ENCODE results near the gene KCTD2.

Gene KCTD2

DNA sequence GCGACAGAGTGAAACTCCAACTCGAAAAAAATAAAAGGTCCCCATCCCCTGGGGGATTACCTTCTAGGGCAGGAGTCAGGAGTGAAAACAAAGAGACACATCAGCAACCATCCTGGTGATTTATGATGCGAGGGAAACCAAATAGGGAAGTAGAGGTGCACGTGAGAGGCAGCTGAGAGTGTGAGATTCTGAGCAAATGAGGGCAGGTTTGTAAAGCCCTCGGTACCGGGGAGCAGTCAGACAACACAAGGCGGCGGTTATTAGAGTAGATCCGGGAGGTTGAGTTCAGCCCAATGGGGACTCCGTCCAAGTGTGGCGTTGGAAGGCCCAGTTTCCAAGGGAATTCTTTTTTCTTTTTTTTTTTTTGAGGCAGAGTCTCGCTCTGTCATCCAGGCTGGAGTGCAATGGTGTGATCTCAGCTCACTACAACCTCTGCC, 55.4 kb downstream of the KCTD2 start:
- no peak for DNase-seq

DNA sequence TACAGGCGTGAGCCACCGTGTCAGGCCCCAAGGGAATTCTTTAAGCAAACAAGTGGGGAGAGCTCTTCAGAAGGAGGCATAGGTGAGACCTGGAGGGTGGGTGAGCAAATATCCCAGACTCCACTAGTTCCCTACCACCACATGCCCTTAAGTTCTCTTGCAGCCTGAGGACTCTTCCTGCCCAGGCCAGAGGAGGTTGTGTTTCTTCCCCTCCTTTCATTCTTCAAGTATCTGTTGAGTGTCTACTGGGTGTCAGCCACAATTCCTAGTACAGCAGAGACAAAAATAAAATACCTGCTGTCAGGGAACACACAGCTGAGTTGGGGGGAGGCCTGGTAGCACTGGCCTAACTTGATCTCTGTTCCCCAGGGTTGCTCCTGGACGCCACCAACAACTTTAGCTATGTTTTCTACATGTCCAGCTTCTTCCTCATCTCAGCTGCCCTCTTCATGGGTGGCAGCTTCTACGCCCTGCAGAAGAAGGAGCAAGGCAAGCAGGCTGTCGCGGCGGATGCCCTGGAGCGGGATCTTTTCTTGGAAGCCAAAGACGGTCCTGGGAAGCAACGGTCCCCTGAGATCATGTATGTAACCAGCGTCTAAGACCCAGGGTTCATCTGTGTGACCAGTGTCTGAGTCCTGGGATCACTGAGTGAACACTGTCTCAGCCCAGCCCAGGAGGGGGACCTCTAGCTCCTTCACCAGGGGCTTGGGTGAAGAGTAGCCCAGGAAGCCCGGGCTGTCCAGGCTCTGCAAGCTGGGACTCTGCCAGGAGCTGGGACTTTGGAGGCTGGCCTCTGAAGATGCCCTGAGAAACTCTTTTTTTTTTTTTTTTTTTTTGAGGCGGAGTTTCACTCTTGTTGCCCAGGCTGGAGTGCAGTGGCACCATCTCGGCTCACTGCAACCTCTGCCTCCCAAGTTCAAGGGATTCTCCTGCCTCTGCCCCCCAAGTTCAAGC, 56.9 kb downstream of the KCTD2 start:
- no peak for DNase-seq

DNA sequence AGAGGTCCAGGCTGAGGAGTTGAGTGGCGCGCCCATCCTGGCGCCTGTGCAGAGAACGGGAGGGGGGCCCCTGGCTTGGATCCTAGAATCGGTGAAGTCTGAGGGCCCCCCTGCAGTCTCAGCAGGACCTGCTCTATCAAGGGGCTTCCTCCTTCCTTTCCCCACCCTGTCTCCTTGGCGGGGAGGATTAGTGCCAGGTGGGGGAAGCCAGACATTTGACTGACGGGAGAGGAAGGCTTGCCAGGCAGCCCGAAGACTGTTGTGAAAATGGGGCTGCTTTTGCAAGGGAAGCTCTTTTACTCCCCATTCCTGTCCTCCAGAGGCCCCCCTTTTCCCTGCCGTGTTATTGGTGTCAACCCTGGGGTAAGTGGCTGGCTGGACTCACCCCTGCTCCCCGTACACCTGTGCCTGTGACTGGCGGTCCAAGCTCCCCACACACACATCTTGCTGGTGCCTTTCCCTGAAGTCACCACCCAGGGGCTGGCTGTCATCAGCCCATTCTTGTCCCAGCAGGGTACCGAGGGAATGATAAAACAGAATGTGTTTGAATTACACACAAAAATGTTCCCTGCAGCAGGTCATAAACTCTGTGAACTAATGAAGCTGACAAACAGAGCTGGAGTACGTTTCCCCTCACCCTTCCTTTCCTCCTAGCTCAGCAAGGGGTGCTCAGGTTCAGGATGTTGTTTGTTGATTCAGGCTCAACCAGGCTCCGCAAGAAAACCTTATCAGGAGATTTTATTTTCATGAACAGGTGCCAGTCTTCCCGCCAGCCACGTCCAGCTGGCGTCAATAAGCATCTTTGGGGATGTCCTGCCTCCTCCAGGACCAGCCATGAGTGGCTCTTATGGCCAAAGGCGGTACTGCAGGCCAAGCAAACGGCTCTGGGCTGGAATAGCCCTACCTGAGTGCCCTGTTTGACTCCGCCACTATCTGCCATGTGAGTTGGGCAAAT, 58.4 kb downstream of the KCTD2 start:
- DNase-seq: peak; percentile 70

DNA sequence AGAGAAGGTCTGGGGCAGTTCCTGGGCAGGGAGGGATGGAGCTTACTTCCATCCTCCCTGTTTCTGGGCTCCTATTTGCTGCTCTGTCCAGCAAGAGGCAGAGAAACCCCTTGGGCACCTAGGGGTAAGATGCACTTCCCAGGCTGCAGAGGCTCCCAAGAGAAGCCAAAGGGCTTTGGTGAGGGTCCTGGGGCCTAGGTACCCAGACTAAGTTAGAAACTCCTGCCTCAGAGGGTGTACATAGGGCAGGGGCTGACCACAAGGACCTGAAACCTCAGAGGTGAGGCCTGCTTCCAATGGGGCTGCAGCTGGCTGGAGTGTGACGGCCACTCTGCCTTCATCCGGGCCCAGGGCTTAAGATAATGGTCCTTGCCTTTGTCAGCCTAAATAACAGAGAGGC, 61.2 kb downstream of the KCTD2 start:
- no peak for DNase-seq

DNA sequence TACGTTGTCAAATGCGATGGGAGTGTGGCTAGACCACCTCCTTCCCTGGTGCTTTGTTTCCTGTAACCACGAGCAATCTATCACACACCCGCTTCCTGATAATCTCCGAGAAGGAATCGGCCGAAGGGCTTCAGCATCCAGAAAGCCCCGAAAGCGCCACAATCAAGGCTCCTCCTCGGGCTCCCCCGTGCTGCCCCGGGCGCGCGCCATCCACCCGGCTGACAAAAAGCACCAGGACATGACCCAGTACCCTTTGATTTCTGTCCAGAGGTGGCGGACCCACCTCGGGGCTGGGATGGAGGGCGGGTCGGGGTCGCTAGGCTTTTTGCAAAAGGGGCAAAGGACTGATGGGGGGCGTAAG, 62.0 kb downstream of the KCTD2 start:
- no peak for DNase-seq

DNA sequence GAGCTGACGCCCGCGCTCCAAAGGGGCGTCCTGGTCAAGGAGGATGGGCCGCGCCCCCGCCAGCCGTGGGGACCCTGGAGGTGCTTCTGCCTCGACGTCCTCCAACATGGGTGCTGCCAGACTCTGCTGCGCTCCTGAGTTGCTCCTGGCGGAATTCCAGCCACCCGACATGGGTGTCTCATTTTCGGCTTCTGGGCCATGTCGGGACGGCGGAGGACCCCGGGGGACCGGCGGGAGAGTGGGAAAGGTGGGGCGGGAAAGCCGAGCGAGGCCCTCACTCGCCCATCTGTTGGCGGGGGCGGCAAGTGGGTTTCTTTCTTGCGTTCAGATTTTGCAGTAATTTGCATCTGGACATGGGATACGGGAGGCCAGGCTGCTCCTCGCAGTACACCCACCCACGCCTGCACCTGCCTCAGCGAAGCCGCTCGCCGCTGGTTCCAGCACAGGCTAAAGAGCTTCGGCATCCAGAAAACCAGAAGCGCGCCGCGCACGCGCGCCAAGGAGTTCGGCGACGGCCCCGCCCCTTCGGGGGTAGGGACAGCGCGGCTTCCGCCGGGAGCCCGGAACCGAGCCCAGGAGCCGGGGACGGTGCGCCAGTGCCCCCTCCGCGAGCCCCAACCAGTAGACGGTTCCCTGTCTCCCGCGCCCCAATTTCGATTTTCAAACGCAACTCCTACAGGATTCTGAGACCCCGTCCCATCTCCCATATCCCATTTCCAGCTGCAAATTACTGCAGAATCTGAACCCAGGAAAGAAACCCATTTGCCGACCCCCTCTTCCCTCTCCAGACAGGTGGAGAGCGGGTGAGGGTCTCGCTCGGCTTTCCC, 62.6 kb downstream of the KCTD2 start, which contains the start of gene ARMC7:
Gene ARMC7 (plus strand): TSS at position 563 of the 827 bp plus-strand sequence. CDS start 320 bp downstream, outside the sequence.
- DNase-seq: peak; percentile 91

DNA sequence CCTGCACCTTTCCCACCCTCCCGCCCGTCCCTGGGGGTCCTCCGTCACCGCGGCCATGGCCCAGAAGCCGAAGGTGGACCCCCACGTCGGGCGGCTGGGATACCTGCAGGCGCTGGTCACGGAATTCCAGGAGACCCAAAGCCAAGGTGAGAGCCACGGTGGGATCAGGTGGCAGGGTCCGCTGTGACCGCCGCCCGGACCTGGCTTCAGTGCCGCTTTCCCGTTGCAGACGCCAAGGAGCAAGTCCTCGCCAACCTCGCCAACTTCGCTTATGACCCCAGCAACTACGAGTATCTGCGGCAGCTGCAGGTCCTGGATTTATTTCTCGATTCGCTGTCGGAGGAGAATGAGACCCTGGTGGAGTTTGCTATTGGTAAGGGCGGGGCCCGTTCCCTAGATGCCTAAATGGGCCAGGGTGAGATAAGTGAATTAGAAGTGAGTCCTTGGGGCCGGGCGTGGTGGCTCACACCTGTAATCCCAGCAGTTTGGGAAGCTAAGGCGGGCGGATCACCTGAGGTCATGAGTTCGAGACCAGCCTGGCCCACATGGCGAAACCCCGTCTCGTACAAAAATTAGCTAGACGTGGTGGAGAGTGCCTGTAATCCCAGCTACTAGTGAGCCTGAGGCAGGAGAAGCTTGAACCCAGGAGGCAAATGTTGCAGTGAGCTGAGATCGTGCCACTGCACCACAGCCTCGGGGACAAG, 63.4 kb downstream of the KCTD2 start:
- DNase-seq: no peak

DNA sequence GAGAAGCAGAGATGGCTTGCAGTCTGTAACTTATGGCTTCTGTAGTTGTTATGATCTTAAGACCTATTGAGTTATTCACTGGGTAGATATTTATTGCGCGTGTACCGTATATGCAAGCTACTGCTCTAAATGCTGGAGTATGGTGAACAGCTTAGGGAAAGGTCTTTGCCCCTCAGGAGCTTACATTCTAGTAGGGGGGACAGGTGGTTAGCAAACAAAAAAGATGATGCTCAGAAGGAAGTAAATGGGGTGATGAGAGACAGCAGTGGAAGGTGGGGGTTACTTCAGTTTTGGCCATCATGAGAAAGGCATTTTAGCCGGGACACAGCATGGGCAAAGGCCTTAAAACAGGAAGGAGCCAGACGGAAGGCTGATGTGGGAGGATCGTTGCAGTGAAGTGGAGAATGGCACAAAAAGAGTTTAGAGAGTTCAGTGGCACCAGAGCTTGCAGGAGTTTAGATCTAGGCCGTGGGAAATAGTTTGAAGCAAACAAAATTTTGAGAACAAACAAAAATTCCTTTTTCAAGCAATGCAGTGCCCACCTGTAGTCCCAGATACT, 64.8 kb downstream of the KCTD2 start:
- DNase-seq: no peak

DNA sequence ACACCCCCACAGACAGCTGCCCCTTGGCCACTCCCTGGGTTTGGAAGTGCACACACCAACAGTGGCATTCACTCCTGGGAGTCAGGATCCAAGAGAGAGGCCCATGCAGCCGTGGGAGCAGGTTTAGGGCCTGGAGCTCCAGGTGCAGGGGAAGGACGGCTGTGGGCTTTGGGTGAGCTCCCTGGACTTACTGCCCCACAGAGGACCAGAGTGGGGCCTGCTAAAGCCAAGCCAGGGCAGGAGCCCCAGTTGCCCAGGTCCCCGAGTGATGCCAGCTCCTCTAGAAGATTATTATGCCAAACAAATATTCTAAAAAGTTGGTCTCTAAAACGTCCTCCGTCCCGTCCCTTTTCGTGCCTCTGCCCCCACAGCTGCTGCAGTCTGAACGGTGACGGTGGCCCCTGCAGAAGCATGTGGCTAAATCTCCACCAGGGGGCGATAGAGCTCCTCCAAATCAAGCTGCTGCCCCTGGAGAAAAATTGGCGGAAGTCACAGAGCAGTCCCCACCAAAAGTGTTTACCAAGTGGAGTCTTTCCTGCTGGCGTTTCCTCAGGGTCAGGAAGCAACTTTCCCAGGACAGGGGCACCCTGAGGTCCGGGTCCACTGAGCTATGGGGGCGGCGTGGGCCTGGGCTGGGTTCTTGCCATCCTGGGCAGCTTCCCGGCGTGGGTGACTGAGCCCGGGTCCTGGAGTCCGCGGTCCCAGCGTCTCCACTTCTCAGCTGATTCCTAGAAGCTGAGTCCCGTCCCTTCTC, 67.0 kb downstream of the KCTD2 start:
- peak; percentile 83 for DNase-seq

DNA sequence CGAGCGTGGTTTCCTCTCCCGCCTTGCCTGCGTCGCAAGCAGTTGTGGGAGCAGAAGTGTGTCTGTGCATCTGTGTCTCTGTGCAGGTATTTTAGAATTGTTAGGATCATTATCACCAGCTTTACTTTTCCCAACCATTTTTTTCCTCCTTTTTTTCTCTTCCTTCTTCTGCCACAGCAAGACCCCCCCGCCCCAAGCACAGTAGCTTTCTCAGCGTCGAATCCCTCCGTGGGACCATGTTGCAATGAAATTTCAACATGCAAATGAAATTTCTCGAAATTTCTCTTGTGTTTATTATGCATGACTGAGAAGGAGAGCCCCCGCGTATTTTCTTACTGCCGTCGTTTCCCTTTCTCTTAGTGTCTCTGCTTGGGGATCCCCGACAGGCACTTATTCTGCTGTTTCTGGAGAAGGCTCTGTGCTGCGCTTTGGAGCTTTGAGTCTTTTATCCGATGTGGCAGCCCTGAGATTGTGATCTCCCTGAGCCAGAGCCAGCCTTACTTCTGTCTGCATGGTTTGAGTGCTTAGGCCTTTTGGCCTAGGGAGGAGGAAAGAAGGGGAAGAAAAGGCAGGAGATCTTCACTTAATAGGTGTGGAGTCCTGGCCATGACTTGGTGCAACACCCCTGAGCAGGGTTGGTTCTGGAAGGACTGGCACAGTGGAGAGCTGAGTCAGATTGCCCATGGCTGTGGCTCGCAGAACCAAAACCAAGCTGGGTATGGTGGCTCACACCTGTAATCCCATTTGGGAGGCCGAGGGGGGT, 67.7 kb downstream of the KCTD2 start:
- no peak for DNase-seq

All from SHP77 treated with DMSO at 0.1 percent for 48 hours (cell line).